ENCODE measurements around the gene ROBO1. TPM values are rescaled to one million over a fixed set of nuclear protein-coding genes. Genes with fewer than 3 reads are reported as not detected.

Gene ROBO1
- total and polyA plus RNA-seq, 2 of the 8 experiments (the other 6 are each of a cell fraction or from before 2014, with no cell fraction given), result 51.4 to 91.0 TPM

GRCh38 chr3:79172241-79172640, 595.6 kb downstream of the ROBO1 start:
- no peak overlapping the region for H3K4me2 ChIP-seq (ENCODE audit: insufficient read depth in 1 of 2, low read depth in 2 of 2, low read length in 2 of 2)
- no peak overlapping the region for H2BK5ac ChIP-seq (ENCODE audit: low read depth, low read length)
- FAIRE-seq (no peak), DNase-seq (ENCODE audit: low read depth in 1 of 2, low spot score in 2 of 2) (no peak)
- ChIA-PET POLR2A (ENCODE audit: partially characterized antibody) (no interaction called here), CTCF (ENCODE audit: partially characterized antibody) (interaction anchor here (0.7 kb wide), 1 partner anchor 19 kb away, joined by 3 read pairs; no protein-coding TSS in a partner anchor)
- no peaks in the 10 kb centered on the region for H3K79me1 ChIP-seq (ENCODE audit: low read depth, low read length)
- H3K27ac ChIP-seq (ENCODE audit: low read depth, low read length), result no peak overlapping the region
- no peak overlapping the region for H3K18ac ChIP-seq (ENCODE audit: extremely low read depth, low read length)
- H3K4ac ChIP-seq (replicated peaks; ENCODE audit: insufficient read length, low read depth, low read length), result no peak overlapping the region
- H4K20me1 ChIP-seq (replicated peaks in 1 of 2; ENCODE audit: control insufficient read depth in 1 of 2, insufficient read depth in 2 of 2, low read length in 2 of 2), result no peaks in the 10 kb centered on the region
- no peak overlapping the region for H2BK20ac ChIP-seq (ENCODE audit: low read length)
- H3K36me3 ChIP-seq (ENCODE audit: control insufficient read depth in 2 of 4, insufficient read depth in 4 of 4, low read length in 3 of 4), result peaks cover 0 to 5% (median 0%) of the 10 kb centered on the region in 4 experiments; a peak in 1 of 8 replicates
- no peak overlapping the region for H3K4me3 ChIP-seq (ENCODE audit: extremely low read depth in 1 of 4, insufficient read depth in 2 of 4, low read depth in 3 of 4, low read length in 4 of 4)
- H4K5ac ChIP-seq (ENCODE audit: insufficient read length, low read depth, low read length), result no peak overlapping the region
- no peaks in the 10 kb centered on the region for H3K27me3 ChIP-seq (replicated peaks in 1 of 4; ENCODE audit: control insufficient read depth in 3 of 4, extremely low read depth in 1 of 4, insufficient read depth in 3 of 4, low read length in 3 of 4)
- no peak overlapping the region for H2BK12ac ChIP-seq (ENCODE audit: low read depth, low read length)
- H2BK120ac ChIP-seq (replicated peaks; ENCODE audit: low read depth, low read length), result no peak overlapping the region
- no peak overlapping the region for H3K9ac ChIP-seq (replicated peaks in 1 of 4; ENCODE audit: extremely low read depth in 1 of 4, low read depth in 3 of 4, low read length in 3 of 4)
- no peak overlapping the region for H2AK5ac ChIP-seq (ENCODE audit: low read depth, low read length)
- no peak overlapping the region for H2AFZ ChIP-seq (ENCODE audit: low read length)
- H2BK15ac ChIP-seq (ENCODE audit: low read length), result no peak overlapping the region
- no peak overlapping the region for H4K8ac ChIP-seq (ENCODE audit: extremely low read depth, insufficient read depth, low read length)
- no peak overlapping the region for H3K23ac ChIP-seq (ENCODE audit: insufficient read length)
- no peaks in the 10 kb centered on the region for H3K23me2 ChIP-seq (ENCODE audit: low read depth, low read length)
- H3K56ac ChIP-seq (replicated peaks; ENCODE audit: insufficient read length, low read depth, low read length), result no peak overlapping the region
- H3K14ac ChIP-seq (ENCODE audit: insufficient read length), result no peak overlapping the region
- 0 out of 7 replicates have a peak, but pooled peaks cover 0 to 3% (median 0%) of the 10 kb centered on the region in 4 experiments for H3K4me1 ChIP-seq (replicated peaks in 1 of 4; ENCODE audit: control insufficient read depth in 3 of 4, insufficient read depth in 4 of 4, low read length in 3 of 4)
- 90% methylated on average over 1 of the region's 1 CpG; no CpG with 5 or more reads in 1 of the 2 experiments for WGBS, 2 experiments (ENCODE audit: extremely low coverage in 1 of 2, insufficient coverage in 1 of 2, insufficient read length in 1 of 2, insufficient replicate concordance in 2 of 2, low coverage in 1 of 2, low lambda C conversion rate in 2 of 2, missing lambda C conversion rate in 1 of 2)
- no peak overlapping the region for H4K91ac ChIP-seq (replicated peaks; ENCODE audit: insufficient read length, low read length)
- peaks cover 0 to 7% of the 10 kb centered on the region in 2 experiments; a peak in 1 of 4 replicates for H3K9me3 ChIP-seq (ENCODE audit: insufficient read depth in 2 of 2, low read depth in 1 of 2, low read length in 1 of 2)
- H3K79me2 ChIP-seq (ENCODE audit: control insufficient read depth in 1 of 2, insufficient read depth in 2 of 2, low read length in 2 of 2), result no peaks in the 10 kb centered on the region
